CD4-positive, alpha-beta T cell treated with Interleukin-6 for 4 hours (primary cell): Measurements from ENCODE around the gene MRAS.

Source experiments
- DNase-seq: peaks from one replicate; pipeline ENCODE4 v3.0.0-alpha.2; 2020; ENCODE audit warnings: mixed read lengths

The MRAS gene

DNA sequence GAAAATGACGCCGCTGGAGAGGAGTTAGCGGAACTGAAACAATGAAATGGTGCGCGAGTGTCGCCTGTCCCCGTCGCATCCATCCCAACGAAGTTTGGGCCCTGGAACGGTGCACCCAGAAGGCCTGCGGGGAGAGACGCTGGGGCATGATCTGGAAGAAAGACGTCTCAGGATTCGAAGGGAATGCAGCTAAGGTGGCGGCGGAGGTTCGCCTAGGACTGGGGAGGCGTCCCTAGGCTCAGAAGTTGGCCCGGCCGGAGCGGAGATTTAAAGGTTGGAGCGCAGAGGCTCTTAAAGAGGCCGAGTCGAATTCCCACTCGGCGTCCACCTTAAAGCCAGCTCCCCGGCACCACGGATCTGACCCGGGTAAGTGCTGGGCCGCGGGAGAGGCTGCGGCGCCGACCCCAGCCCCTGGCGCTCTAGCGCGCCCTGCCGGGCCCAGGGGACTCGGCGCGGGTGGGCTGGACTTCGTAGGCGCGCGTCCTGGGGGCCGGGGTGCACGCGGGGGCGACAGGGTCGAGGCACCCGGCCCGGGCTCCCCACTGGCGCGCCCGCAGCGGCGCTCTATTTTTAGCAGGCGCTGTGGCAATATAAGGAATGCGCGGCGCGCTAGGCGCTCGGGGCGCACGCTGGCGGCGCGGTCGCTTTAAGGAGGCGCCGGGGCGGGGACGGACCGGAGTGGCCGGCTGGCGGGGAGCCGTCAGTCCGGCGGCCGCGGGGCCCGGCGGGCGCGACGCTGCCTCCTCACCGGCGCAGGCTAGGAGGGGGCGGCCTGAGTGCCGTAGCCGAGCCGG, at the start of gene MRAS:
Gene MRAS, plus strand, starts transcription at position 620 of the 794 bp plus-strand sequence. CDS start 24,305 bp downstream, outside the sequence.
- DNase-seq = peak; percentile 48

DNA sequence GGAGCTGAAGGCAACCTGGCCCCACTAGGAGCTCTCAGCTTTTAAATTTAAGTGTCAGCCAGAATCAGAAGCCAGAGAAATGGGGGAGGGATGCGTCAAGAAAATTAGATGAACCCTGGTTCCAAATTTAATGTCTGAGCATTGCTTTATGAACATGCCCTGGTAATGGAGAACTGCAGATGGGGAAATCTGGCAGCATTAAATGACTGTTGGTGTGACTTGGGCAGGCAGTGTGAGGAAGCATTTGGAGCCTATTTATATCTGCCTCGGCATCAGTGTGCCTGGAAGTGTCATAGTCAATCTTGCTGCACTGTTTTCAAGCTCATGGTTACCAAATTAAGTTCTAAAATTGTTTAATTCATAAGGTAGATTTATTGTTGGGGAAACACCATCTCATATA, 47.7 kb upstream of the MRAS start:
- DNase-seq = no peak

DNA sequence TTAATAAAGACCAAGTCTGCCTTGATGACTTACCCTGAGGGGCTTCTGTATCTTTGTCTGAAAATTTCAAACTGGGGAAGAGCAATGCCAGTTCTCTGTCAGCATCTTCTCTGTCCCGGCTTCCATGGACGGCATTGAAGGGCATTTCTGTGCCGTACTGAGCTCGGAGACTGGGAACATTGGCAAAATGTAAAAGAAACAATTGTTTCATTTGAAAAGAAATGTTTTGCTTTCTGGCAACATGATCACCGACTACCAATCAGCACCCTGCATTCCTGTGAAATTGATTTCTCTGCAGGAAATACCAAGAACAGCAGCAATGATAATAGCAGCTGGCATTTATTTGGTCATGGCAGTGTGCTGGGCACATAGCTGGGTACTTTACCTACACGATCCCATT, 44.9 kb upstream of the MRAS start:
- DNase-seq = no peak

DNA sequence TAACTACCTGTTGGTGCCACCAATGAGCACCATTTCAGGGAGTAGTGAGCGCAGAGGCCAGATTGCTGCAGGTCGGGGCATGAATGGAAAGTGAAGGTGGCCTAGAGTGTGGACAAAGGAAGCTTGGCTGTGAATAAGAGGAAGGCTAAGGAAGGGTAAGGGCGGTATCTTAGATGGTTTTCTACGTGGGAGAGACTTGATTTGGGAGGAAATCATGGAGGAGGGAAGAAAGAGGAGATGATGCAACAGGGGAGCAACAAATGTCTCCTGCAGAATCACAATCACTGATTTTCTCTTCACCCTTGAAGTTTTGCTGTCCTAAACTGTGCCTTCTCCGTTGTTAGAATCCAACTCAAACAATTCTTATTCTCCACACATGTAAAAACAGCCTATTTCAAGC, 40.5 kb upstream of the MRAS start:
- DNase-seq = no peak

DNA sequence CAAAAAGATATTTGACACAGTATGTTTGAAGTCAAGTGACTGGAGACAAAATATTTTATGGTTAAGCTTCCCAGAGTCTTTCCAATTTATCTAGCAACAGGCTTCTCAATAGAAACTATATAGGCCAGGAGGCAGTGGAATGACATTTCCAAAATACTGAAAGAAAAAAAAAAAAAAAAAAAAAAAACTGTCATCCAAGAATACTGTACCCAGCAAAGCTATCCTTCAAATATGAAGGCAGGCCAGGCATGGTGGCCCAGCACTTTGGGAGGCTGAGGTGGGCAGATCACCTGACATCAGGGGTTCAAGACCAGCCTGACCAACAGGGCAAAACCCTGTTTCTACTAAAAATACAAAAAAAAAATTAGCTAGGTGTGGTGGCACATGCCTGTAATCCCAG, 39.6 kb upstream of the MRAS start:
- no peak for DNase-seq

DNA sequence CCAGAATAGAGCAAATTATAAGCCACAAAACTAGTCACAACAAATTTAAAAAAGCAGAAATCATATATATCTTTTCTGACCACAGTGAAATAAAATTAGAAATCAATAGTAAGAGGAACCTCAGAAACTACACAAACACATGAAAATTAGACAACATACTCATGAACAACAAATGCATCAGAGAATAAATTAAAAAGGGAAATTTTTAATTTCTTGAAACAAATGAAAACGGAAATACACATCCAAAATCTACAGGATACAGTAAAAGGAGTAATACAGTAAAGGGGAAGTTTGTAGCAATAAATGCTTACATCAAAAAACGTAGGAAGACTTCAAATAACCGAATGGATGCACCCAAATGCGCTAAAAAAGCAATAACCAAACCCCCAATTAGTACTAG, 37.9 kb upstream of the MRAS start:
- no peak for DNase-seq

DNA sequence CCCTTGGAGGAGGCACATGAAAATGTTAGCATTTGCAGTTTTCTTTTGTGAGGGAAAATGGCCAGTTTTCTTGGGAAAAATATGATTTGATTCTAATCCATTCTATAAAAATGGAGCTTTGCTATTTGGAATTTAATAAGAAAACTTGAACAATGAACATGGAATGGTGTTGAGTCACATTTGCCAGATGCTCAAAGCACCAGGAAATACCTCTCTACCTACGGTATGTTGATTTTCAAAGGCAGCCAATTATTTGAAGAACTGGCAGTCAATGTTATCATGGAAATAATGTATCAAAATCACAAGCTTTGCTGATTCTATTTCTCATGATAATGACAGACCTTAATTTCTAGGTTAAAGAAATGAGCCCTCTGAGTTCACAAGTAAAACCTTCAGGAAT, 33.6 kb upstream of the MRAS start:
- no peak for DNase-seq

DNA sequence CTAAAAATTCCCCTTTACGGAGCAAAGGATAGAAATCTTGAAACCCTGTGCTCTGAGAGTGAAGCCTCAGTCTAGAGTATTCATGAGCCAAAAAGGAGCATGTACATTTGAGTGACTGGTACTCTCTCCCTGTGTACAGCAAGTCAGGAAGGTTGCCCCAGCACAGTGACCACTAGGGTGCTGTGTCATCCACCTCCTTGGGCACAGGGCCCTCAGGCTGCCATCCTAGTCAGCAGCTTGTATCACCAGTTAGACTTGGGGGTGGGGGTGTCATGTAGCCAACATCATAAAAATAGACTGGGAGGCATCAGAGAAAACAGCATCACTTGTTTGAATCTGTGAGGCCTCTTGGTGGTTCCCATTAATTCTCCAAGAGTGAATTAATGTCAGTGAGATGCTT, 30.7 kb upstream of the MRAS start:
- no peak for DNase-seq

DNA sequence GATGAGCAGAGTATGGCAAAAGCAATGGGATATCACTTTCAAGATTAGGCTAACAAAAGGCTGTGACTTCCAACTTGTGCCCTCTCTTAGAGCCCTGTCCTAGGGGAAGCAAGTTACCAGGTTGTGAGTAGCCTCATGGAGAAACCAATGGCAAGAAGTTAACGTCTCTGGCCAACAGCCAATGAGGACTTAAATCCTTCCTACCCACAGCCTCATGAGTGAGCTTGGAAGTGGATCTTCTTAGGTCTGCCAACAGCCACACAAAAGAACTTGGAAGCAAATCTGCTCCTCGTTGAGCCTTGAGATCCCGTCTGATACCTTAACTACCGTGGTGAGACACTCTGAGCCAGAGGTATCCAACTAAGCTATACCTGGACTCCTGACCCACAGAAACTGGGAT, 24.4 kb upstream of the MRAS start:
- no peak for DNase-seq

DNA sequence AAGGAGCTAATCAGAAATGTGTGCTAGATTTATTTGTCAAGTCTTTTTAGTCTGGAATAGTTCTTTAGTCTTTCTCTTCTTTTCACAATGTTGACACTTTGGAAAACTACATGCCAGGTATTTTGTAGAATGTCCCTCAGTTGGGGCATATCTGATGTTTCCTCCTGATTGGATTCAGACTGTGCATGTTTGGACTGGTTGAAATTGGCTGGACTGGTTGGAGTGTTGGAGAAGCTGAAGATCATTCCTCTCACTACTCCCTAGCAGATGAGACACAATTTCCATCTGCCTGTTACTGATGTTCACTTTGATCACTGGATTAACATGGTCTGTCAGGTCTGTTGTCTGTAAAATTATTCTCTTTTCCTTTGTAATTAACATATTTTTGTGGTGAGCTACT, 22.4 kb upstream of the MRAS start:
- no peak for DNase-seq

DNA sequence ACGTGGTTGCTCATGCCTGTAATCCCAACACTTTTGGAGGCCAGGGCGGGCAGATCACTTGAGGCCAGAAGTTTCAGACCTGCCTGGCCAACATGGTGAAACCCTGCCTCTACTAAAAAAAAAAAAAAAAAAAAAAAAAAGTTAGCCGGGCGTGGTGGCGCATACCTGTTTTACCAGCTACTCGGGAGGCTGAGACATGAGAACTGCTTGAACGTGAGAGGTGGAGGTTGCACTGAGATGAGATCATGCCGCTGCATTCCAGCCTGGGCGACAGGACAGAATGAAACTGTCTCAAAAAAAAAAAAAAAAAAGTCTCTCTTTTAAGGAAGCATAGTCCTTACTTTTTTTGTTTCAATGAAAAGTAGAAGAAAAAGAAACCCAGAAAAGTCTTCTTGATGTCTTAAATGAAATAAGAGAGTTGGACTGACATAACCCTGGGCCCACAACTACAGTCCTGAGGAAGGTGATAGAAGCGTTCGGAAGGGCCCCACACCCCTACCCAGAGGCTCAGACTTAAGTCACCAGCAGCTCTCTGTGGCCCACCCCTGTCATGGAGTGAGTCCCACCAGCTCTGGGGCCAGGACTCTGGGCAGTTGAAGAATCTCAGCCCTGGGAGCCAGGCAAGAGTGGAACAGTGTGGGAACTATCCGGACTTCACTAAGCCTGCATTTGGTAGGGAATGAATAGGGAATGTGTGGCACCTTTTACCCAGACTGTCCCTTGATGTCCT, 21.3 kb upstream of the MRAS start:
- no peak for DNase-seq

DNA sequence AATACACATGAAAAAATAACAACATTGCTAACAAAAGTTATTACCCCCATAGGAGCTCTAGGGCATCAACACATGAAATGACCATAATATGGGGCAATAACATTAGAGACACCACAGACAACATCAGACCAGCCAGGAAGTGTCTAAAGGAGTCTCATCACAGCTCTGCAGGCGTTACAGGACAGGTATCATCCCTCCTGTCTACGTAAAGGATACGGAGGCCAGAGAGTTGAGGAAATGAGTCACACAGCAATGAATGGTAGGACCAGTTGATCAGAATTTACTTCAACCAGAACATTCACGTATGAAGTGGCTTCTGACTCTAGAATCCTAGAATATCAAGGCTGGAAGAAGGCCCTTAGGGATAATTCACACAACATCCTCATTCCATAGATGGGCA, 20.5 kb upstream of the MRAS start:
- DNase-seq = no peak

DNA sequence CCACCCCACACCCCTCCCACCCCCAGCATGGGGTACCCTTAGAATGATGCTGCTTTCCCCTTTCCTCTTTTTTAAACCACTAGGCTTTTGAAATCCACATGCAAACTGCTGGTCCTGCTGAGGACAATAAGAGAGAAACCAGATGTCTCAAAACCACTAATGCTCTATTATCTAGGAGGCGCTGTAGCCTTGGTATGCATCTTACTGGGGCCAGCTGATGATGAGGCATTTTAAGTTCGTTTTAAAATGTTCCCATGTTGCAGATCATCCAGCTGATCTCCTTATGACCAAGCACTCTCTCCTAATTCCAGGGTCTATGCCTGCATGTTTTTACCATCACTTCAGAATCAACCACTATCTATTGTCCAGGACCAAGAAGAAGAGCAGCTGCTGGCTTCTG, 20.0 kb upstream of the MRAS start:
- DNase-seq = no peak

DNA sequence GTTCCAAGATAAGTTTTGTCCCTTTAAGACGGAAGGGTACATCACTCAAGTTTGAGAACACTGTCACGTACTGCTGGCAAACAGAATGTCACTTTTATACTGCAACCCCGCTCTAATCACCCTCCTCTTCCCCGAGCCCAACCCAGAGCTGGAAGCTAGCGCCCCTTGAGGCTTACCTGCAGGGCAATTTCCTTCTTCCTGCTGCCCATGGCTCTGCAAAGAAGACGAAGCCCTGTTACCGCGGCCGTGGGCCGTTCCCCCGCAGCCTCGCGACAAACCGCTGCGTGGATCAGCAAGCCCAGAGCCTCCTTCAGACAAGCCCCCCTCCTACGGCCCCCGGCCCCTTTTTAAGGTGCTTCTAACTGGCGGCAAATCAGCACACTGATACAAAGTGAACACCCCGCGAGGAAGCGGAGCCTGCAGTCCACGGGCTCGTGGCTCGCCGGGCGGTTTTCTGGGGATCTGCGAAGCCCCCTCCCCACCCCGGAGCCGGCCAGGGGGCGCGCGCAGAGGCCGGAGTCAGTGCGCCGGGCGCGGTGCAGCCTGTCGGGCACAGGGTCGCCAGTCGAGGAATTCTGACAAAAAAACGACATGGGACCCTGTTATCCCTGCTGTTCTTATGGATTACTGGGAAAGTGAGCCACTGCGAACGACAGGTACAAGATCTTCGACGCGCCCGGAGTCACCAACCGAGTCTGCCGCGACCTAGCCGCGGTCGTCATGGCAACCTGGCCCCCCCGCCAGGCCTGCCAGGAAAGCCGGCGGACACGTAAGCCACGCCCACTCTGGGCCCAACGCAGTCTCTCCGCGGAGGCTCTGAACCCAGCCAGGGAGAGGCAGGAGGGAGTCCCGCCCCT, 19.0 kb upstream of the MRAS start, which contains the start of gene NME9:
Gene NME9, minus strand, starts transcription at position 725 of the 857 bp plus-strand sequence. Its CDS starts 516 bp downstream, at position 209.
- peak; percentile 97 for DNase-seq

DNA sequence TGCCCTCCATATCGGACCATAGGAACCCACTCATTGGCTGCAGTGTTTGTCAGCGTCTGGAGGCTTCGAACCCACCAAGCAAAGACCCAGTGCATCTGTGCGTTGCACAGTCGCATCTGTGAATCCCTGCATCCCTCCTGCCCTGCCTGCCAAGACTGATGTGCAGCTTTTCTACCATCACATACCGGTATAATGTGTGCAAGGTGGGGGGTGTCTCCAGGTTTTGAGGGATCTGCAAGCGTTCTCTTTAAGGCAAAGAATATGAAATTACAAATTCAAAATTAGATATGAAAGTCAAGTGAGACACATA, 18.4 kb upstream of the MRAS start:
- no peak for DNase-seq

DNA sequence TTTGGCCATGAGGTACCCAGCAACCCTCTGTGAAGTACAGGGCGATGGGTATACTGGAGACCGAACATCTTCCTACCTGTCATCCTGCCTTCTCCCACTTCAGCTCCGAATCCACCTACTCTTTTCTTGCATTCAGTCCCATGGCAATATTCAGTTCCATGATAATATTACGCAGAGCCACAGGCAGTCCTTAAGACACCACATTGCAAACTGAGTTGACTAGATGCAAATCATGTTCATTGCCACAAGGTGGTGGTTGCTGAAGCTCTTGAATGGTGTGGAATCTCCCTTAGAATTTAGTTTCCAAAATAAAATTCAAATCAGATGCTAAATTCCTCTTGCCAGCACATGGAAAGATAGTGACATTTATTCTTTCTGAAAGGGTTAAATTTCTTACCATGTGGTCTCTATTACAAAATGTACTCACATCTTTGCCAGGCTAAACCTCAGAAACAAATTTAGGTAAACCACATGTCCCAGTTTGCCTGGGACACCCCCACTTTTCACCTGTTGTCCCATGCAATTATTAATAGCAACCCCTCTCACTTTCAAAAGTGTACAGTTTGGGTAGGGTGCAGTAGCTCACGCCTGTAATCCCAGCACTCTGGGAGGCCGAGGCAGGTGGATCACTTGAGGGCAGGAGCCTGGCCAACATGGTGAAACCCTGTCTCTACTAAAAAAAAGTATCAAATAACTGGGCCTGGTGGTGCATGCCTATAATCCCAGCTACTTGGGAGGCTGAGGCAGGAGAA, 17.1 kb upstream of the MRAS start:
- DNase-seq = no peak

DNA sequence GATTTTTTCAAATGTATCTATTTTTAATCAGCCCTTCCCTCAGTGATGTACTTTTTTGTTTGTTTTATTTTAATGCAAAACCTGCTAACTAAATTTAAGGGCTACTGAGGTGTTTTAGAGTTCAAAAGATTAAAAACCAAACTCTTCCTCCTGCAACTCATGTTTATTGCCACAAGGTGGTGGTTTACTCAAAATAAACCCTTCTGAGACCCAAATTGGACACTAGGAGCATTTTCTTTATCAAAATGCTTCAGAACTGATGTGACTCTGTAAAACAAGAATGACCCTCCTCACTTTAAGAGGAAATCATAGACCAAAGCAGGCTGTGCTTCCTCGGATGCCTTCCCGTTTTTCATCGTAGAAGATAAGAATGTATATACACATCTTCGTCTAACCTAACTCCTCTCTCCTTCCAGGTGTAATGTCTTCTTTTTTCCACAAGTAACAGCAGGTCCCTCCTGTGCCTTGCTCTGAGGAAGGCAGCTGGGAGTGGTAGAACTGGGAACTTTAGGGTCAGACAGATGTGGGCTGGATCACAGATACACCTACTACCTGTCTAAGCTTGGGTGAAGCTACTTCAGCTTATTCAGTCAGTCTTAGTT, 15.8 kb upstream of the MRAS start:
- no peak for DNase-seq

DNA sequence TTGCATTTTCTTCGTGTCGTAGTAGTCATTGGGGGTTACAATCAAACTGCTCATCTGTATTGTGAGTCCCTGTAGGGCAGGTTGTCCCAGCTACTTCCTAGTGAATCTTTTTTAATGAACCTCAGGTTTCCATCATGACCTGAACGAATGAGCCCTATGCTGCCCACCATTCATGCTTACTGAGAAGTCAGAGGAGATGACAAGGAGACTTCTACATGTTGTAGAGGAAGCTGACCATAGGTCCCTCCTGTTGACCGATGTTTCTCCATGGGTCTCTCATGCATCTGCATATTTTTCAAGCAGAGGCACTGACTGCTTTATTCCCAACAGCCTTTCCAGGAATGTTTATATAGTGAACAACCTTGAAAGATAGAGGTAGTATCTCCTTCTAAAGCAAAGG, 13.8 kb upstream of the MRAS start:
- DNase-seq = no peak

DNA sequence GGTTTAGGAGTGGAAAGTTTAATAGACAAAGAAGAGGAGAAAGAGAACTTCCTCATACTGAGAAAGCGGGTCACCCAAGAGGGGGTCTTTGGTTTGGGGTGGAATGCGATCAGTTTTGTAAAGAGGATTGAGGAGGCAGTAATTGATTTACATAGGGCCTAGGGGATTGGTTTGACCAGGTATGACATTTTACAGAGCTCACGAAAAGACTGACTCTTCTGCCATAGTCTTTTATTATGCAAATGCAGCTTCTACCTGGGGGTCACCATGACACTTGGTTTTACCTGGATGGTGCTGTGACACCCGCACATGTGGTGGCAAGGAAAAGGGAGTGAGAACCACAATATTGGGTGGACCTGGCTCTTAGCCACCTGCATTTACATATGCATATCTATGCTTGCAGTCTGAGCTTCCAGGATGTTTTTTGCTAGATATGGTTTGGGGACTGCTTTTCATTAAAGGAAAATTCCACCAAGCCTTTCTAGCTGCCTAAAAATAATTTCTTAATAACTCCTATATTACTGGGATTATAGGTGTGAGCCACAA, 11.9 kb upstream of the MRAS start:
- DNase-seq = no peak

DNA sequence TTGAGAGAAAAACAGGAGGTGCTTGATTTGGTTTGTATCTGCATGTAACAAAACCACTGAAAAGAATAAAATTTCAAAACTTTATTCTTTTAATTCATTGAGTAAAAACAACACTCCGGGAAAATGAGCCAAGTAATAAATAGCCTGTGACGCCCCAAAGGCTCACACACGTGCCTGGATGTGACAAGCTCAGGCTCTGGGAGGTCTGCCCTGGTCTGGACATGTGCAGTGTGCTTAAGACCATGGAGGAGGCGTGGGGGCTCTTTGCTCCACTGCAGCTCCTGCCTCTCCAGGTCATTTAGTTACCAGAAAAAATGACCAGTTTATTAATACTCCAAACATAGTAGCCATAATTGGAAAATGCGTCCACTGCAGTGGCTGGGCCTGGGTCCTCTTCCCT, 10.1 kb upstream of the MRAS start:
- DNase-seq = no peak

DNA sequence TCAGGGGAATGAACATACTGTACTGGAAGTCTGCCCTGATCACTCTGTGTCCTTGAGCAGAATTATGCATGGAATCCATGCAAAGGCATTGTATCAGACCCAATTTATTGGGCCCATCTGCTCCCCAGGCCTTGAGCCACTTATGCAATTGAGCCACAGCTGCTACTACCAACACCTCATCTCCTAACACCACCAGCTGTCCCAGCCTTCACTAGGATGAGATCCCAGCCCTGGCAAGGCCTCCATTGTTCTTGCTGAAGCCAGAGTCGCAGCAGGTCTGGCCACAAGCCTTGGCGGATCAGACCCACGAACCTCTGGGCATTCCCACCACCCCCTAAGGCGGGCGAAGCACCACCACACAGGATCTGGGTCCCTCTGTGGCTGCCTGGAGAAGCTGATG, 9.6 kb upstream of the MRAS start:
- no peak for DNase-seq

DNA sequence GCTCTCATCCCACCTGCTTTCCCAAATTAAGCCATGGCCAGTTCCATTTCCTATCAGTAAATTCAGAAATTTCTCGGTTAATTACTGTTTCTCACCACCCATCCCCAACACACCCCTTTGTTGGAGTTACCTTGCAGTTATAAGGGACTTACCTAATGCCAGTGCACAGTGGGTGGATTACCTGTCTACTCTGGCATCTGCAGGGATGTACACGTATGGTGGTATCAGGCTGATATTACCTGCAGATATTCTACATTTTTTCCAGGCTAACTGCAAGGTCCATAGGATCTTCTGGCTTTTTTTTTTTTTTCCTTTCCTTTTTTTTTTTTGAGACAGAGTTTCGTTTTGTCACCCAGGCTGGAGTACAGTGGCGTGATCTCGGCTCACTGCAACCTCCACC, 7.9 kb upstream of the MRAS start:
- DNase-seq = no peak
